OCI-LY3 (cell line): ENCODE results near the gene NAV2.

ENCODE experiments used
- EZH2phosphoT487 ChIP-seq: fragments of 200-600 bp; shearing (Covaris generic); IDR thresholded peaks from 2 replicates; pipeline ENCODE4 v1.6.1; 2018; ENCODE audit warnings: antibody characterized with exemption, mixed run types, low read depth
- TF ChIP-seq, protein P1 (sequence below): fragments of 200-600, 300-600 bp; sonication (generic); IDR thresholded peaks from 2 replicates; pipeline ENCODE4 v1.5.1; 2014; ENCODE audit warnings: antibody characterized with exemption, low read length, low read depth

DNA sequence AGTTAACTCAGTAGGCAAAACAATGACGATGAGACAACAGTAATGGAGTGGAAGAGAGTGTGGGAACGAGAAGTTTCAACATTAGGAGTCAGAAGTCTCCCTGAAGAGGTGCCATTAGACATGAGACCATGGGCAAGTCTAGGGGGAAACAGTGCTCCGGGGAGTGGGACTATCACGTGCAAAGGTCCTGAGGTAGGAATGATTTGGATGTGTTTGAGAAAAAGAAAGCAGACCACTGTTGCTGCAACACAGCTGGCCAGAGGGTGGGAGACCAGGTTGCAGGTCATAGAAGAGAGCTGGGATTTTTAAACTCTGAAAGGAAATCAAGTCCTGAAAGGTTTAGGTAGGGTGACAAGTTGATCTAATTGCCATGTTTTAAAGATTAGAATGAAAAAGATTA is 63.0 kb downstream of the NAV2 start:
- TF ChIP-seq, protein P1, sequence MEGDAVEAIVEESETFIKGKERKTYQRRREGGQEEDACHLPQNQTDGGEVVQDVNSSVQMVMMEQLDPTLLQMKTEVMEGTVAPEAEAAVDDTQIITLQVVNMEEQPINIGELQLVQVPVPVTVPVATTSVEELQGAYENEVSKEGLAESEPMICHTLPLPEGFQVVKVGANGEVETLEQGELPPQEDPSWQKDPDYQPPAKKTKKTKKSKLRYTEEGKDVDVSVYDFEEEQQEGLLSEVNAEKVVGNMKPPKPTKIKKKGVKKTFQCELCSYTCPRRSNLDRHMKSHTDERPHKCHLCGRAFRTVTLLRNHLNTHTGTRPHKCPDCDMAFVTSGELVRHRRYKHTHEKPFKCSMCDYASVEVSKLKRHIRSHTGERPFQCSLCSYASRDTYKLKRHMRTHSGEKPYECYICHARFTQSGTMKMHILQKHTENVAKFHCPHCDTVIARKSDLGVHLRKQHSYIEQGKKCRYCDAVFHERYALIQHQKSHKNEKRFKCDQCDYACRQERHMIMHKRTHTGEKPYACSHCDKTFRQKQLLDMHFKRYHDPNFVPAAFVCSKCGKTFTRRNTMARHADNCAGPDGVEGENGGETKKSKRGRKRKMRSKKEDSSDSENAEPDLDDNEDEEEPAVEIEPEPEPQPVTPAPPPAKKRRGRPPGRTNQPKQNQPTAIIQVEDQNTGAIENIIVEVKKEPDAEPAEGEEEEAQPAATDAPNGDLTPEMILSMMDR = no peak
- no peak for TF ChIP-seq EZH2phosphoT487
